Measurements from ENCODE around the gene SLC39A11. TPM values are rescaled to one million over a fixed set of nuclear protein-coding genes. Genes with fewer than 3 reads are reported as not detected.

Gene SLC39A11
- total and polyA plus RNA-seq, 4 donors = 18.9 to 44.9 (median 28.2) TPM

GRCh38 chr17:72651988-72652387, 440.5 kb downstream of the SLC39A11 start:
- Histone ChIP-seq H3K36me3 (ENCODE audit: control insufficient read depth in 4 of 4, insufficient read depth in 3 of 4, low read depth in 1 of 4, low read length in 3 of 4) (peaks cover 0 to 11% (median 0%) of the 10 kb centered on the region in 4 donors), H3K4me1 (ENCODE audit: control insufficient read depth in 4 of 4, insufficient read depth in 4 of 4, low read length in 3 of 4) (no peaks in the 10 kb centered on the region), H3K27me3 (ENCODE audit: control insufficient read depth in 4 of 4, insufficient read depth in 4 of 4, low read length in 3 of 4) (no peaks in the 10 kb centered on the region), H3K9me3 (ENCODE audit: control insufficient read depth in 4 of 4, low read length in 3 of 4) (no peaks in the 10 kb centered on the region), H3K27ac (ENCODE audit: low read depth in 1 of 2, low read length in 2 of 2) (no peak overlapping the region), H3K4me3 (ENCODE audit: low read depth in 1 of 3, low read length in 3 of 3) (no peak overlapping the region), H3K9ac (ENCODE audit: low read depth in 1 of 2, low read length in 2 of 2) (no peak overlapping the region)
- TF ChIP-seq EGR1 (IDR thresholded peaks at IDR 0.05; ENCODE audit: low read depth in 2 of 2) (no peak), REST (IDR thresholded peaks at IDR 0.05) (no peak), YY1 (IDR thresholded peaks at IDR 0.05) (no peak), FOXA2 (IDR thresholded peaks at IDR 0.05) (no peak), RXRA (IDR thresholded peaks at IDR 0.05) (no peak), SP1 (IDR thresholded peaks at IDR 0.05) (no peak), NR2F2 (IDR thresholded peaks at IDR 0.05) (no peak), RAD21 (IDR thresholded peaks at IDR 0.05) (no peak), GABPA (IDR thresholded peaks at IDR 0.05 in 1 of 2, conservative IDR thresholded peaks at IDR 0.05 in 1 of 2) (no peak), ATF3 (IDR thresholded peaks at IDR 0.05) (no peak), ZBTB33 (IDR thresholded peaks at IDR 0.05) (no peak), TAF1 (conservative IDR thresholded peaks at IDR 0.05) (no peak), CTCF (IDR thresholded peaks at IDR 0.05; ENCODE audit: low read depth, low read length, missing input control) (no peak), JUND (IDR thresholded peaks at IDR 0.05) (no peak), FOXA1 (IDR thresholded peaks at IDR 0.05) (no peak)
- no peak for DNase-seq (ENCODE audit: low spot score)

- H3K9ac ChIP-seq (ENCODE audit: low read depth in 1 of 2, low read length in 2 of 2) = no peak overlapping the region
- no peak overlapping the region for H3K27ac ChIP-seq (ENCODE audit: low read depth in 1 of 2, low read length in 2 of 2)
- H3K27me3 ChIP-seq (ENCODE audit: control insufficient read depth in 4 of 4, insufficient read depth in 4 of 4, low read length in 3 of 4) = no peaks in the 10 kb centered on the region
- H3K4me3 ChIP-seq (ENCODE audit: low read depth in 1 of 3, low read length in 3 of 3) = no peak overlapping the region
- H3K36me3 ChIP-seq (ENCODE audit: control insufficient read depth in 4 of 4, insufficient read depth in 3 of 4, low read depth in 1 of 4, low read length in 3 of 4) = peaks cover 0 to 16% (median 2%) of the 10 kb centered on the region in 4 donors
- no peak for DNase-seq (ENCODE audit: low spot score)
- no peaks in the 10 kb centered on the region for H3K9me3 ChIP-seq (ENCODE audit: control insufficient read depth in 4 of 4, low read length in 3 of 4)
- 96% methylated on average over 11 of the region's 11 CpGs for WGBS
- H3K4me1 ChIP-seq (ENCODE audit: control insufficient read depth in 4 of 4, insufficient read depth in 4 of 4, low read length in 3 of 4) = no peaks in the 10 kb centered on the region
- TF ChIP-seq TAF1 (conservative IDR thresholded peaks at IDR 0.05) (no peak), JUND (IDR thresholded peaks at IDR 0.05) (no peak), YY1 (IDR thresholded peaks at IDR 0.05) (no peak), CTCF (IDR thresholded peaks at IDR 0.05; ENCODE audit: low read depth, low read length, missing input control) (no peak), RAD21 (IDR thresholded peaks at IDR 0.05) (no peak), REST (IDR thresholded peaks at IDR 0.05) (no peak), MAX (IDR thresholded peaks at IDR 0.05) (no peak), ATF3 (IDR thresholded peaks at IDR 0.05) (no peak)
These were observed 443.8 kb downstream of the SLC39A11 start for GRCh38 chr17:72648702-72649101.
